H1 (cell line): ENCODE results near the gene PLXNA4. TPM values are rescaled to one million over a fixed set of nuclear protein-coding genes. Genes with fewer than 3 reads are reported as not detected.

ENCODE experiments used
- CBX8 ChIP-seq: fragments of 300-800, 300-1000 bp; sonication (generic); IDR thresholded peaks from 2 replicates; pipeline ENCODE4 v1.7.1; 2016; ENCODE audit warnings: low read depth, low read length, borderline replicate concordance
- CEBPB ChIP-seq: IDR thresholded peaks from 2 replicates; pipeline ENCODE4 v1.6.1; 2012; ENCODE audit warnings: low read depth, low read length
- FOSL1 ChIP-seq: IDR thresholded peaks from 2 replicates; pipeline ENCODE4 v1.6.1; 2011; ENCODE audit warnings: mild to moderate bottlenecking, low read depth, low read length, moderate library complexity; ENCODE audit not compliant: insufficient read depth
- RXRA ChIP-seq: IDR thresholded peaks from 2 replicates; pipeline ENCODE4 v1.6.1; 2011; ENCODE audit warnings: low read depth, mild to moderate bottlenecking, low read length, moderate library complexity; ENCODE audit not compliant: insufficient read depth
- SIRT6 ChIP-seq: IDR thresholded peaks from one replicate; pipeline ENCODE4 v1.7.1; 2012; ENCODE audit warnings: low read length, inconsistent platforms
- TCF12 ChIP-seq: IDR thresholded peaks from 2 replicates; pipeline ENCODE4 v1.6.1; 2011; ENCODE audit warnings: low read depth, mild to moderate bottlenecking, low read length
- ZNF274 ChIP-seq: IDR thresholded peaks from 2 replicates; pipeline ENCODE4 v1.7.0; 2012; ENCODE audit warnings: low read length, borderline replicate concordance; ENCODE audit errors: extremely low read depth
- polyA plus RNA-seq, 7 experiments: library from polyadenylated mRNA; depleted of rRNA in 3 of 7; stranded (reverse) in 5 of 7; unstranded in 2 of 7; fragments of >200 nt in 5 of 7; fragments of 200-250 nt in 2 of 7; gene quantifications; 1 replicate in 5 of 7; 2 replicates in 1 of 7; 4 replicates in 1 of 7; pipeline versions ENCODE4 v1.2.1 to v1.2.3, GENCODE V29; 2011 to 2013; ENCODE audit warnings: missing spikeins in 2 of 7, mixed read lengths in 2 of 7
- total RNA-seq: library from RNA; stranded (reverse); fragmentation: NEBNext Ultra II Directional; extraction: Animal tissue kit (Norgen Biotek cat#: 25700); gene quantifications from 2 replicates; pipeline ENCODE4 v1.2.1, GENCODE V29; 2021
- TF ChIP-seq, protein P1 (sequence below), 3 experiments: IDR thresholded peaks; 1 replicate in 2 of 3; 2 replicates in 1 of 3; pipeline versions ENCODE4 v1.5.1 to v1.6.1; 2011; ENCODE audit warnings: low read length in 3 of 3, mild to moderate bottlenecking in 3 of 3, inconsistent platforms in 2 of 3, low read depth in 1 of 3, moderate library complexity in 1 of 3; ENCODE audit not compliant: insufficient read depth in 1 of 3; ENCODE audit errors: control extremely low read depth in 1 of 3
- TF ChIP-seq, protein P2 (sequence below): IDR thresholded peaks from 2 replicates; pipeline ENCODE4 v1.6.1; 2012; ENCODE audit warnings: inconsistent platforms
- TF ChIP-seq, protein P3 (sequence below): IDR thresholded peaks from 2 replicates; pipeline ENCODE4 v1.6.1; 2012; ENCODE audit warnings: inconsistent platforms

PLXNA4 gene
- total and polyA plus RNA-seq, 2 of the 8 experiments (the other 6 are each of a cell fraction or from before 2014, with no cell fraction given), result 0.76 to 0.79 TPM

DNA sequence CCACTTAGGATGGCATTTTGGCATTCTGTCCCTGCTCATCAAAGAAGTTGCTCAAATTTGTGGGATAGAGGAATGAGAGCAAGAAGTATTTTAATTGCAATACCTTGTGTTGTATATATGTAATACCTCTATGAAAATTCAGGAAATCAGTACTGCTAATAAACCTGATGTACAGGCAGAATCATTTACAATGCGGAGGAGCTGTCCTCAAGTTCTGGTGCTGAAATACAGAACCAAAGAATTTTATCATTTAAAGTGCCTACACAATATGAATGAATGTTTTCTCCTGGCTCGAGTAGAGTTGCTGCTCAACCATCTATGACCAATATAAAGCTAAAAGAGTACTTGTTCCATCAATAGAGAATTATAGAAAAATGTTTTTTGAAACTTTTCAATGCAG lies 305.8 kb downstream of the PLXNA4 start (continued):
- TF ChIP-seq, protein P1, sequence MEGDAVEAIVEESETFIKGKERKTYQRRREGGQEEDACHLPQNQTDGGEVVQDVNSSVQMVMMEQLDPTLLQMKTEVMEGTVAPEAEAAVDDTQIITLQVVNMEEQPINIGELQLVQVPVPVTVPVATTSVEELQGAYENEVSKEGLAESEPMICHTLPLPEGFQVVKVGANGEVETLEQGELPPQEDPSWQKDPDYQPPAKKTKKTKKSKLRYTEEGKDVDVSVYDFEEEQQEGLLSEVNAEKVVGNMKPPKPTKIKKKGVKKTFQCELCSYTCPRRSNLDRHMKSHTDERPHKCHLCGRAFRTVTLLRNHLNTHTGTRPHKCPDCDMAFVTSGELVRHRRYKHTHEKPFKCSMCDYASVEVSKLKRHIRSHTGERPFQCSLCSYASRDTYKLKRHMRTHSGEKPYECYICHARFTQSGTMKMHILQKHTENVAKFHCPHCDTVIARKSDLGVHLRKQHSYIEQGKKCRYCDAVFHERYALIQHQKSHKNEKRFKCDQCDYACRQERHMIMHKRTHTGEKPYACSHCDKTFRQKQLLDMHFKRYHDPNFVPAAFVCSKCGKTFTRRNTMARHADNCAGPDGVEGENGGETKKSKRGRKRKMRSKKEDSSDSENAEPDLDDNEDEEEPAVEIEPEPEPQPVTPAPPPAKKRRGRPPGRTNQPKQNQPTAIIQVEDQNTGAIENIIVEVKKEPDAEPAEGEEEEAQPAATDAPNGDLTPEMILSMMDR (IDR thresholded peaks at IDR 0.05; ENCODE audit: control extremely low read depth in 1 of 3, insufficient read depth in 1 of 3, low read depth in 1 of 3, low read length in 3 of 3), result no peak
- TF ChIP-seq, protein P2, sequence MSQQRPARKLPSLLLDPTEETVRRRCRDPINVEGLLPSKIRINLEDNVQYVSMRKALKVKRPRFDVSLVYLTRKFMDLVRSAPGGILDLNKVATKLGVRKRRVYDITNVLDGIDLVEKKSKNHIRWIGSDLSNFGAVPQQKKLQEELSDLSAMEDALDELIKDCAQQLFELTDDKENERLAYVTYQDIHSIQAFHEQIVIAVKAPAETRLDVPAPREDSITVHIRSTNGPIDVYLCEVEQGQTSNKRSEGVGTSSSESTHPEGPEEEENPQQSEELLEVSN, result no peak
- TF ChIP-seq, protein P3, sequence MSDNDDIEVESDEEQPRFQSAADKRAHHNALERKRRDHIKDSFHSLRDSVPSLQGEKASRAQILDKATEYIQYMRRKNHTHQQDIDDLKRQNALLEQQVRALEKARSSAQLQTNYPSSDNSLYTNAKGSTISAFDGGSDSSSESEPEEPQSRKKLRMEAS, result no peak
- no peak for TF ChIP-seq CEBPB
- no peak for TF ChIP-seq ZNF274
- no peak for TF ChIP-seq TCF12
- no peak for TF ChIP-seq FOSL1
- TF ChIP-seq SIRT6, result no peak
- no peak for TF ChIP-seq RXRA
- TF ChIP-seq CBX8, result no peak
